Activated CD4-positive, alpha-beta T cell treated with anti-CD3 and anti-CD28 coated beads, Interleukin-10, Interleukin-2, amounts not matched to agents 100 ng/mL and 50 ng/mL, durations not matched to agents 16 hours and 8 hours (primary cell): ENCODE data around the gene UBE2I.
A peak's percentile ranks its signal among the peaks of the same experiment; 100 is the strongest.

ENCODE experiments used
- DNase-seq: peaks from one replicate; pipeline ENCODE4 v3.0.0-alpha.2; 2020

Gene UBE2I

DNA sequence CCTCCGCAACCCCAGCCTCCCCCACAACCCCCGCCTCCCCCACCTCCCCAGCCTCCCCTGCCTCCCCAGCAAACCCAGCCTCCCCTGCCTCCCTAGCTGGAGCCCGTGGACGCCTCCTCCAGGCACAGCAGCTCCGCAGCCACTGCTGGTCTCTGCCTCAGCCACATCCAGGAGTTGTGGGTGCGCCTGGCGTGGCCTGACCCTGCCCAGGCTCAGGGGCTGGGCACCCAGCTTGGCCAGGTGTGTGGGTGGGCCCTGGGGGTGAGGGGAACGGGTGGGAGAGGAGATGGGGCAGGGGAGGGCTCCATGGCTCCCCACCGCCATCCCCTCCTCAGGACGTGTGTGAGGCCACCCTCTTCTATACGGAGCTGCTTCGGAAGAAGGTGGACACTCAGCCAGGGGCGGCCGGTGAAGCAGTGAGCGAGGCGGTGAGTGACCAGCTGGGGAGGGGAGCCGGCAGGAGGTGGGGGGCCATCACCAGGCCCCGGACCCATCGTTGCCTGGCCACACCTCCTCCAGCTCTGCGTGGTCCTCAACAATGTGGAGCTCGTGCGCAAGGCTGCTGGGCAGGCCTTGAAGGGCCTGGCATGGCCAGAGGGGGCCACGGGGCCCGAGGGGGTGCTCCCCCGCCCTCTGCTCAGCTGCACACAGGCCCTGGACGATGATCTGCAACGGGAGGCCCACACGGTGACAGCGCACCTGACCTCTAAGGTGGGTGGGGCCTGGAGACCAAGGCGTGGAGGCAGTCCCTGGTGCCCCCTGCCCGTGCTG lies 36.4 kb downstream of the UBE2I start:
- DNase-seq = no peak

DNA sequence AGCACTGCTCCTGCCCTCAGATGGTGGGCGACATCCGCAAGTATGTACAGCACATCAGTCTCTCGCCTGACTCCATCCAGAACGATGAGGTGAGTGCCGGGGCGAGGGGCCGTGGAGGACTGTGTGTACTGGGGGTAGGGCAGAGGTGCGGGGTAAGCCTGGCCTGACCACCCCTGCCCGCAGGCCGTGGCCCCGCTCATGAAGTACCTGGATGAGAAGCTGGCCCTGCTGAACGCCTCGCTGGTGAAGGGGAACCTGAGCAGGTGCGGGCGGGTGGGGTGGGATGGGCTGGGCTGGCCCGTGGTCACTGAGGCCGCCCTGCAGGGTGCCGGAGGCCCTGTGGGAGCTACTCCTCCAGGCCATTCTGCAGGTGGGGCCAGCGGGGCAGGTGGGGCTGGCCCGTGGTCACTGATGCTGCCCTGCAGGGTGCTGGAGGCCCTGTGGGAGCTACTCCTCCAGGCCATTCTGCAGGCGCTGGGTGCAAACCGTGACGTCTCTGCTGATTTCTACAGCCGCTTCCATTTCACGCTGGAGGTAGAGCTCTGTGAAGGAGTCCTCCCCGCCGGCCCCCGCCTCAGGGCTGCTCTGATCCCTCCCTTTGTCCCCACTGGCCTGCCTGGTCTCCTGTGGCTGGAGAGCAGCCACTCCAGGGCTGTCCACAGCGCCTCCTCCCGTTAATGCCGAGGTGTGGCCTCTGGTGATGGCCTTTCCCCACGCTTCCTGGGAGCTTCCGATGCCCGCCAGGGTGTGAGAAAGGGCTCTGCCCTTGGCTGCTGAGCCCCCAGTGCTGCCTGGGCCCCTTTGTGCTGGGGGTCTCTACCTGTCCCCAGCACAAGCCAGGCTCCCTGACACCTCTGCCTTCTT lies 37.2 kb downstream of the UBE2I start:
- DNase-seq = no peak

DNA sequence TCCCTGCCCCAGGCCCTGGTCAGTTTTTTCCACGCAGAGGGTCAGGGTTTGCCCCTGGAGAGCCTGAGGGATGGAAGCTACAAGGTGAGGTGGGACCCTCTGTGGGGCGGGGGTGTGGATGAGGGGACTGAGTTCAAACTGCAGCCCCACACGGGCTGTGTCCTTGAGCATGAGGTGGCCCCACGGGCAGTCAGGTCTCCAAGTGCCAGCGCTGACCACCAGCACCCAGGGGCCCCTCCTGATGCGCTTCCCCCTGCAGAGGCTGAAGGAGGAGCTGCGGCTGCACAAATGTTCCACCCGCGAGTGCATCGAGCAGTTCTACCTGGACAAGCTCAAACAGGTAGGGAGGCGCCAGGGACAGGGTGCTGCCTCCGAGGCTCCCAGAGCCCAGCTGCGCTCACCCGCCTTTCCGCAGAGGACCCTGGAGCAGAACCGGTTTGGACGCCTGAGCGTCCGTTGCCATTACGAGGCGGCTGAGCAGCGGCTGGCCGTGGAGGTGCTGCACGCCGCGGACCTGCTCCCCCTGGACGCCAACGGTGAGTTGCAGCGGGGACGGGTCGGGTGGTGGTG lies 37.9 kb downstream of the UBE2I start:
- no peak for DNase-seq

- no peak for DNase-seq
Measured at GRCh38 chr16:1347962-1348361, 38.5 kb downstream of the UBE2I start.

DNA sequence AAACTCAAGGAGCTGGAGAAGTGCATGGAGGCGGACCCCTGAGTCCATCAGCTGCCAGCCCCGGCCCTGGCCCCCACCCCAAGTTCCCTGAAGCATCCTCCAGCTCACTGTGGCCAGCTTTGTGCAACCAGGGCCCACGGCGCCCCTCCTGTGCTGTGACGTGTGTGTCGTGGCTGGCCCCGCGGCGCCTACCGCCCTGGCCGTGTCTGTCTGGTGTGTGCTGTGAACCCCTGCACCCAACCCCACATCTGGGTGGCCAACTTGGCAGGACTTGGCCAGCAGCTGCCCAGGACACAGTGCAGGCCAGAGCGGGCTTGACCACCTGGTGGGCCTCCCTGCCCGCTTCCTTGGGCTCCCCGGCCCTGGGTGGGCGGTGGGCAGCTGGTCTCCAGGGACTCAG lies 39.0 kb downstream of the UBE2I start:
- no peak for DNase-seq

DNA sequence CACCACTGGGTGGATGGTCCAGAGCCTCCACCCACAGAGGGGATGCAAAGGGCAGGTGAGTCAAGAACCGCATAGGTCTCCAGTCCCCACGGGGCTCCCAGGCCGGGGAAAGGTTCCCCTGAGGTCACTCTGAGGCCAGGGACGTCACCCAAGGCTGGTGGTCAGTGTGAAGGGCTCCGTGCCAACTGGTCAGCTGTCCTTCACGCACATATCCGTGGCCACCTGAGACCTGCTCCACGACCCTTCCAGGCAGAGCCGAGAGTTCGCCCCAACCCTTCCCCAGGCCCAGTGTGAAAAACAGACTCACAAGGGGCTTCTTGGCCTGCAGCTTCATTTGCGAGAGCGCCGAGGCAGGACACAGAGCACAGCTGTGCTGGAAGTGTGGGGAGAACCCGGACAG lies 39.5 kb downstream of the UBE2I start:
- DNase-seq = no peak

DNA sequence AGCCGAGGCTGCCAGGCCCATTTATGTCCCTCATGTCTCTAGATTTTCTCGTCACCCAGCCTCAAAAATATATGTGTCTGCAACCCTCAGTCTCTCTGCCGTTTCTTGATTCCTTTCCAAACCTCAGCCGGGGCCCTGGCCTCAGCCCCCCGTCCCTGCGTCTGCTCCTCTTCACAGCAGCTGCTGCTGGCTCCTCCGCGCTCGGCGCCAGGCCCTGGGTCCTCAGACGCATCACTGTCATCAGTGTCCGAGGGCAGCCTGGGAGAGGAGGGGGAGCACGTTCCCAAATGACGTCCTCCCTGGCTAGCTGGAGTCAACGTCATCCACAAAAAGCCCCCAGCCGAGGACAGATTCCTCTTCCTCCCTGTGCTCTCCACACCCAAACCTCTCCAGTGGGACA lies 39.9 kb downstream of the UBE2I start:
- DNase-seq = no peak

DNA sequence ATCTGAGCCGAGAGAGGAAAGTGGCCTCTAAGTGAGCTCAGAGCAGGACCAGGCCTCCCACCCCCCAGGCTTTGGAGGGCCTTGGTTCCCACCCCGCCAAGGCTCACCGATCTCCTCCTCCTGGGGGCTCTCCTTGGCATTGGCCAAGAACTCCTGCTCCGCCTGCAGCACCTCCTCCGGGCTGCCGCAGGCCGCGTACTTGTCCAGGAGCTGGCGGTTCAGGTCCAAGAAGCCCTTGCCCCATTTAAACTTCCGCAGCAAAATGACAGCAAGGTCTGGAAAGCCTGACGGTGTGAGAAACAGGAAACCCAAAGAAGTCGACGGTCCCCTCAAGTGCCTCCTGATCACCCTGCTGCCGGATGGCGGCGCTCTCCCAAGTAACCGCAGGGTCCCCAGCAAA lies 40.5 kb downstream of the UBE2I start:
- DNase-seq = no peak

DNA sequence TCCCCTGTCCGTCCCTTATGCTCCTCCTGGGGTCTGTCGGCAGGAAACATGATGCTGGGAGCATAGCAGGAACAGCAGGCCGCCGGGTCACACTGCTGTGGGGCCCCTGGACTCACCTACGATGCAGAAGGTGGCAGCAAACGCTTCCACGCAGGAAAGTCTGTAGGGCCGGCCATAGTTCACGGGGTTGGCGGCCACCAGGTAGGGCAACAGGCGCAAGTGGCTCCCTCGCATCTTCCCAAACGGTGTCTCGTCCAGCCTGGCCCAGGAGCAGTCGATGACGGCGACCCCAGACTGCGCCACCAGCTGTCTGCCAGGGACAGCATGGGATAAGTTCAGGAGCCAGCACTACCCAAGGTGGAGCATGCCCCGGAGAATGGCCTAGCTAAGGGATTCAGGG lies 41.3 kb downstream of the UBE2I start:
- DNase-seq = no peak

DNA sequence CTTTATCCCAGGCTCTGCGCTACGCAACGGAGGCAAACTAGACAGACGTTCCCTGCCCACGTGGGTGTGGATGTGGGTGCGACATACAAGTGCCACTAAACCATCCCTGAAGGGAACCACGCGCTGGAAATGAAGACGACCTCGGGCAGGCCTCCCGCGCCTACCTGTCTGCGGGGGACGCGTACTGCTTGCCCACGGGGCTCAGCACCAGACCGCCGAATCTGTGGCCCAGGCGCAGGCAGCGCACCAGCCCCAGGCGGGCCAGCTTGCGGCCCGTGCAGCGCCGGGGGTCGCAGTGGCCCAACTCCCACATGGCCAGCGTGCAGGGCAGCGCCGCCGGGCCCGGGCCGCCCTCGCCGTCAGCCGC lies 41.8 kb downstream of the UBE2I start:
- DNase-seq = no peak

- peak; percentile 93 for DNase-seq
Measured at GRCh38 chr16:1351582-1352362, 42.3 kb downstream of the UBE2I start, which contains the start of the genes GNPTG and TSR3. Gene GNPTG, plus strand, starts transcription at chr16:1351931. Its CDS starts 35 bp downstream, at chr16:1351966. Gene TSR3, minus strand, starts transcription at chr16:1351878. Its CDS starts 74 bp downstream, at chr16:1351804.

GRCh38 chr16:1354815-1355540 lies 45.5 kb downstream of the UBE2I start:
- no peak for DNase-seq

- no peak for DNase-seq
Measured at GRCh38 chr16:1355591-1355990, 46.2 kb downstream of the UBE2I start.

GRCh38 chr16:1356061-1356900 lies 46.8 kb downstream of the UBE2I start:
- DNase-seq = no peak

- no peak for DNase-seq
Measured at GRCh38 chr16:1357906-1358566, 48.6 kb downstream of the UBE2I start.

- no peak for DNase-seq
Measured at GRCh38 chr16:1361685-1362360, 52.4 kb downstream of the UBE2I start.

GRCh38 chr16:1362807-1363206 lies 53.4 kb downstream of the UBE2I start:
- no peak for DNase-seq

DNA sequence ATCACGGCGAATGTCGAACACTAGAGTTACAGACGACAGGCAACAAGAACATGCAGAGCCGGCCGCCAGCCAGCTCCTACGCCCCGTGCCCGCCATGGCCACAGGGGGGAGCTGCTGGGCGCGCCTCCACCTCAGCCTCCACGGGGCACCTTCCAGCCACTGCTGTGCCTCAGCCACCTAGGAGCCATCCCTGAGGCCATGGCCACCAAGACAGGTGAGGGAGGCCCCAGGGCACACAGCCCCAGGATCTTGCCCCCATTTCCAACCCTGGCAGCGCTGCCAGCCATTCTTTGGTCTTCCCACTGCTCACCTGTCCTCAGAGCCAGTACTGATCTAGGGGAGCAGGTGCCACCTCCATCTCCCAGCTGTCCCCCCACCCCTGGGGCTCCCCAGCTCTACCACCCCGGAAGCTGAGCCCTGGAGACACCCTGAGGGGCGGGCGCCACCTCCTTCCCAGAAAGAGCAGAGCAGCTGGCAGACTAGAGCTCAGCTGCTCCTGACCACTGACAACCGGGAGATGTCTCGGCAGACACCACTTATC lies 54.1 kb downstream of the UBE2I start:
- DNase-seq = peak; percentile 75

DNA sequence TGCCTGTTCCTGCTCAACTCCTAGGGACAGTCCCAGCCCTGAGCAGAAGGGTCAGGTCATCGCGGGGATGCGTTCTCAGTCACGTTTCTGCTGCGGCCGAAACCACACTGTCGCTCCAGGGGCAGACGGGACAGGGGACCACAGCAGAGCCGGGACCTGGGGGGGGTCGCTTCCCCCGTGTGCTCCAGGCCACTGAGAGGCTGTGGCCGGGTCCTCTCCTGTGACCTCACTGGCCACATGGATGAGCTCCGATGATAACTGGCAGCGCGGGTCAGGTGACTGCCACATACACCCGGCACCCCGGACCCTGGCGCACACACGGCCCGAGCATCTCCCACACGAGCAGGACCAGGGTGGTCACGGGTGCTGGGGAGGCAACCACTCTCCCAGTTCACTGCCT lies 55.1 kb downstream of the UBE2I start:
- DNase-seq = no peak
